Neural cell (in vitro differentiated cells): ENCODE results near the gene LRMDA.

Experiments used
- CTCF ChIP-seq: fragments of 450-650 bp; IDR thresholded peaks from 2 replicates; pipeline ENCODE4 v1.5.1; 2014; ENCODE audit warnings: antibody characterized with exemption, mild to moderate bottlenecking, moderate library complexity; ENCODE audit not compliant: poor library complexity, severe bottlenecking
- EP300 ChIP-seq: fragments of 450-650 bp; conservative IDR thresholded peaks from 2 replicates; pipeline ENCODE4 v1.6.1; 2014; ENCODE audit warnings: antibody characterized with exemption, mild to moderate bottlenecking, moderate library complexity; ENCODE audit not compliant: poor library complexity, severe bottlenecking
- TAF1 ChIP-seq: IDR thresholded peaks from 2 replicates; pipeline ENCODE4 v1.6.1; 2012; ENCODE audit warnings: low read depth

GRCh38 chr10:75417522-75417927 is 13.9 kb upstream of the LRMDA start:
- no peak for TF ChIP-seq CTCF
- TF ChIP-seq EP300 = no peak
- TF ChIP-seq TAF1 = no peak
